Measurements from ENCODE around the gene CENPX.

DNA sequence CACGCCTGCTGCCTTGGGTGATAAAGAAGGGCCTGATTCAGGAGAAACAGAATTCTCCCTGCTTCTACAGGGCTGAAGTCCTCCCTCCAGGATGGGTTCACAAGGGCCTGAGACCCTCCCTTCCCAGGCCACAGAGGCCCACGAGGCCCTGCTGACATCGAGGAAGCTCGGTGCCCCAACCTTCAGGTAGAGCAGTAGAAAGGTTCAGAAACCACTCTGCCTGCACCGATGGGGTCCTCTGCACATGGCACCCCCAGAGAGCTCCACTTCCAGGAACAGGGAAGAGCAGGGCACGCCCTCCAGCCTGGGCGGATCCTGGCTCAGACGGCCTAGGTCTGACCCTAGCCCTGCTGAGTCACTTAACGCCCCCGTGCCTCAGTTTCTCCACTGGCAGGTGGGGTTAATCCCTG is 773 bp downstream of the CENPX start:
- TF ChIP-seq, protein P1, sequence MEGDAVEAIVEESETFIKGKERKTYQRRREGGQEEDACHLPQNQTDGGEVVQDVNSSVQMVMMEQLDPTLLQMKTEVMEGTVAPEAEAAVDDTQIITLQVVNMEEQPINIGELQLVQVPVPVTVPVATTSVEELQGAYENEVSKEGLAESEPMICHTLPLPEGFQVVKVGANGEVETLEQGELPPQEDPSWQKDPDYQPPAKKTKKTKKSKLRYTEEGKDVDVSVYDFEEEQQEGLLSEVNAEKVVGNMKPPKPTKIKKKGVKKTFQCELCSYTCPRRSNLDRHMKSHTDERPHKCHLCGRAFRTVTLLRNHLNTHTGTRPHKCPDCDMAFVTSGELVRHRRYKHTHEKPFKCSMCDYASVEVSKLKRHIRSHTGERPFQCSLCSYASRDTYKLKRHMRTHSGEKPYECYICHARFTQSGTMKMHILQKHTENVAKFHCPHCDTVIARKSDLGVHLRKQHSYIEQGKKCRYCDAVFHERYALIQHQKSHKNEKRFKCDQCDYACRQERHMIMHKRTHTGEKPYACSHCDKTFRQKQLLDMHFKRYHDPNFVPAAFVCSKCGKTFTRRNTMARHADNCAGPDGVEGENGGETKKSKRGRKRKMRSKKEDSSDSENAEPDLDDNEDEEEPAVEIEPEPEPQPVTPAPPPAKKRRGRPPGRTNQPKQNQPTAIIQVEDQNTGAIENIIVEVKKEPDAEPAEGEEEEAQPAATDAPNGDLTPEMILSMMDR (CRISPR knock-in tag; IDR thresholded peaks at IDR 0.05), result no peak
- no peak for TF ChIP-seq SP140L (CRISPR knock-in tag; IDR thresholded peaks at IDR 0.05; ENCODE audit: borderline replicate concordance)
- TF ChIP-seq SP1 (IDR thresholded peaks at IDR 0.05), result no peak
- TF ChIP-seq SP1 (CRISPR knock-in tag; IDR thresholded peaks at IDR 0.05), result no peak
- TF ChIP-seq, protein P2, sequence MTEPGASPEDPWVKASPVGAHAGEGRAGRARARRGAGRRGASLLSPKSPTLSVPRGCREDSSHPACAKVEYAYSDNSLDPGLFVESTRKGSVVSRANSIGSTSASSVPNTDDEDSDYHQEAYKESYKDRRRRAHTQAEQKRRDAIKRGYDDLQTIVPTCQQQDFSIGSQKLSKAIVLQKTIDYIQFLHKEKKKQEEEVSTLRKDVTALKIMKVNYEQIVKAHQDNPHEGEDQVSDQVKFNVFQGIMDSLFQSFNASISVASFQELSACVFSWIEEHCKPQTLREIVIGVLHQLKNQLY (CRISPR knock-in tag; IDR thresholded peaks at IDR 0.05), result no peak
- TF ChIP-seq SMARCC2 (IDR thresholded peaks at IDR 0.05), result no peak
- TF ChIP-seq, protein P3, sequence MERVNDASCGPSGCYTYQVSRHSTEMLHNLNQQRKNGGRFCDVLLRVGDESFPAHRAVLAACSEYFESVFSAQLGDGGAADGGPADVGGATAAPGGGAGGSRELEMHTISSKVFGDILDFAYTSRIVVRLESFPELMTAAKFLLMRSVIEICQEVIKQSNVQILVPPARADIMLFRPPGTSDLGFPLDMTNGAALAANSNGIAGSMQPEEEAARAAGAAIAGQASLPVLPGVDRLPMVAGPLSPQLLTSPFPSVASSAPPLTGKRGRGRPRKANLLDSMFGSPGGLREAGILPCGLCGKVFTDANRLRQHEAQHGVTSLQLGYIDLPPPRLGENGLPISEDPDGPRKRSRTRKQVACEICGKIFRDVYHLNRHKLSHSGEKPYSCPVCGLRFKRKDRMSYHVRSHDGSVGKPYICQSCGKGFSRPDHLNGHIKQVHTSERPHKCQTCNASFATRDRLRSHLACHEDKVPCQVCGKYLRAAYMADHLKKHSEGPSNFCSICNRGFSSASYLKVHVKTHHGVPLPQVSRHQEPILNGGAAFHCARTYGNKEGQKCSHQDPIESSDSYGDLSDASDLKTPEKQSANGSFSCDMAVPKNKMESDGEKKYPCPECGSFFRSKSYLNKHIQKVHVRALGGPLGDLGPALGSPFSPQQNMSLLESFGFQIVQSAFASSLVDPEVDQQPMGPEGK (CRISPR knock-in tag; IDR thresholded peaks at IDR 0.05), result no peak
- no peak for TF ChIP-seq MYNN (CRISPR knock-in tag; IDR thresholded peaks at IDR 0.05; ENCODE audit: low read depth)

Measured in HepG2 (cell line).